Fibroblast of lung (primary cell): Measurements from ENCODE around the gene ZNF385A. TPM values are rescaled to one million over a fixed set of nuclear protein-coding genes. Genes with fewer than 3 reads are reported as not detected.

Source experiments
- DNase-seq, 2 donors: peaks; one replicate each; pipeline versions ENCODE4 v3.0.0 to v3.0.0-alpha.2; 2010; ENCODE audit warnings: low read depth in 2 of 2
- H2AFZ ChIP-seq: 2 replicates; pipeline ENCODE4 v1.5.1; 2012; ENCODE audit warnings: low read length, control low read depth, inconsistent platforms
- H3K27ac ChIP-seq: 2 replicates; pipeline ENCODE4 v1.5.1; 2011; ENCODE audit warnings: low read length, control low read depth; ENCODE audit not compliant: insufficient read depth
- H3K27me3 ChIP-seq: 2 replicates; pipeline ENCODE4 v1.5.1; 2011; ENCODE audit warnings: mild to moderate bottlenecking, low read length; ENCODE audit not compliant: control insufficient read depth, insufficient read depth
- H3K36me3 ChIP-seq: 2 replicates; pipeline ENCODE4 v1.5.1; 2011; ENCODE audit warnings: low read length; ENCODE audit not compliant: control insufficient read depth, insufficient read depth
- H3K4me1 ChIP-seq: 2 replicates; pipeline ENCODE4 v1.5.1; 2011; ENCODE audit warnings: low read length; ENCODE audit not compliant: control insufficient read depth, insufficient read depth; ENCODE audit errors: extremely low read depth
- H3K4me2 ChIP-seq: 2 replicates; pipeline ENCODE4 v1.5.1; 2011; ENCODE audit warnings: low read length, control low read depth; ENCODE audit not compliant: insufficient read depth; ENCODE audit errors: extremely low read depth
- H3K4me3 ChIP-seq, 4 experiments: fragments of 200-600 bp in 1 of 4; sonication (generic) in 1 of 4; replicated peaks in 1 of 4; 2 replicates each; pipeline ENCODE4 v1.5.1; 2011 to 2016; ENCODE audit warnings: low read length in 4 of 4, low read depth in 3 of 4, mild to moderate bottlenecking in 3 of 4, control low read depth in 2 of 4, inconsistent platforms in 1 of 4, mixed read lengths in 1 of 4; ENCODE audit not compliant: insufficient read depth in 1 of 4; ENCODE audit errors: control extremely low read depth in 1 of 4
- H3K79me2 ChIP-seq: 2 replicates; pipeline ENCODE4 v1.5.1; 2012; ENCODE audit warnings: mild to moderate bottlenecking, low read length, inconsistent platforms; ENCODE audit not compliant: control insufficient read depth, insufficient read depth
- H3K9ac ChIP-seq: 2 replicates; pipeline ENCODE4 v1.5.1; 2011; ENCODE audit warnings: mild to moderate bottlenecking, low read length, control low read depth; ENCODE audit not compliant: insufficient read depth
- H3K9me3 ChIP-seq: 2 replicates; pipeline ENCODE4 v1.5.1; 2012; ENCODE audit warnings: low read depth, low read length; ENCODE audit not compliant: control insufficient read depth, insufficient read depth
- H4K20me1 ChIP-seq: 2 replicates; pipeline ENCODE4 v1.5.1; 2011; ENCODE audit warnings: low read length; ENCODE audit not compliant: control insufficient read depth, insufficient read depth; ENCODE audit errors: extremely low read depth
- EZH2 ChIP-seq: IDR thresholded peaks from 2 replicates; pipeline ENCODE4 v1.5.1; 2012; ENCODE audit warnings: low read length, control low read depth, mild to moderate bottlenecking; ENCODE audit errors: missing control alignments
- polyA plus RNA-seq, 2 donors: library from polyadenylated mRNA; depleted of rRNA in 1 of 2; stranded (reverse) in 1 of 2; unstranded in 1 of 2; fragments of >200 nt; gene quantifications; 2 replicates each; pipeline ENCODE4 v1.2.1, GENCODE V29; 2011 to 2012; ENCODE audit warnings: missing spikeins in 1 of 2
- total RNA-seq: library from RNA; depleted of rRNA; stranded (reverse); fragments of >200 nt; gene quantifications from 2 replicates; pipeline ENCODE4 v1.2.1, GENCODE V29; 2014
- TF ChIP-seq, protein P1 (sequence below), 2 donors: IDR thresholded peaks in 1 of 2; conservative IDR thresholded peaks in 1 of 2; 1 replicate in 1 of 2; 2 replicates in 1 of 2; pipeline ENCODE4 v1.5.1; 2011 to 2012; ENCODE audit warnings: low read length in 2 of 2, control low read depth in 1 of 2, inconsistent platforms in 1 of 2, low read depth in 1 of 2, mild to moderate bottlenecking in 1 of 2

ZNF385A gene
- total and polyA plus RNA-seq, 2 donors (not counting 1 experiment from before 2014, with no cell fraction given), result 0.69 to 3.3 TPM

DNA sequence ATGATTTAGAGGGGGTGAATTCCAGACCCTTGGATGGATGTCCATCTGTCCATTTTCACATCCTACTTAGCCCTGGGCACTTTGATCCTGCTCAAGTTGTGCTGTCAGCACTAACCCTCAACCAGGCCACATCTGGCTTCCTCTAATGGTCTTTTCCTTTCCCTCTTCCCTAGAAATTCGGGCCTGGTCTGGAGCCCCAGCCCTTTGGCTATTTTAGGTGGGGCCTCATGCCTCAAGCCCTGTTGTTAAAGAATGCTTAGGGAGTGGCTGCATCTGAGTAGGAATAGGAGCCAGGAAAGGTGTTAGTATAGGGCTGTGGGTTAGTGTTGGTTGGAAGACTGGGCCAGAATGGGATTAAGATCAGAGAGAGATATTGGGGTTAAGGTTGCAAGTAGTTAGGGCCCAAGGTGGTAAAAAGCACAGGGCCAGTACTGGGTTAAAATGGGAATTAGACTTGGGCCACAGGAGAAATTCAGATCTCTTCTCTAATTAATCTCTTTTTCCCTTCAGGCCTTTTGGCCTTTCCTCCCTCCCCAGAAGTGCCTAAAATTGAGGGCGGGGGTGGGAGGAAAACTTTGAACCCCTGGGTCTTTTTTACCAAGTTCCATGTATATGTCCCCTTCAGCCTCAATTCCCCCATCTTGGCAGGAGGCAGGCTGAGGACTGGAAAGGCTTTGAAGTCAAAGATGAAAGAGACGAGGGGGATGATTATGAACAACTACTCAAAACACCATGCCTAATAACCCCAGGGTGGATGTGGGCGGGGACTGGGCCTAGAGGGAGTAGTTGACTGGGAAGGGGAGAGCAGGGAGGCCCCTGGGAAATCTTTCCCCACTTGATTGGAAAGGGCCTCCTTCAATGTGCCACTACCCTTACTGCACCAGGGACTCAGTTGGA, 4.0 kb upstream of the ZNF385A start:
- Histone ChIP-seq H3K4me3 (no peak overlapping the region), H3K4me2 (no peak overlapping the region), H3K4me1 (no peaks in the 10 kb centered on the region), H4K20me1 (no peaks in the 10 kb centered on the region), H3K9me3 (no peaks in the 10 kb centered on the region), H3K36me3 (no peaks in the 10 kb centered on the region), H3K79me2 (no peaks in the 10 kb centered on the region), H3K9ac (no peak overlapping the region), H2AFZ (no peak overlapping the region), H3K27me3 (no peaks in the 10 kb centered on the region), H3K27ac (no peak overlapping the region)
- TF ChIP-seq, protein P1, sequence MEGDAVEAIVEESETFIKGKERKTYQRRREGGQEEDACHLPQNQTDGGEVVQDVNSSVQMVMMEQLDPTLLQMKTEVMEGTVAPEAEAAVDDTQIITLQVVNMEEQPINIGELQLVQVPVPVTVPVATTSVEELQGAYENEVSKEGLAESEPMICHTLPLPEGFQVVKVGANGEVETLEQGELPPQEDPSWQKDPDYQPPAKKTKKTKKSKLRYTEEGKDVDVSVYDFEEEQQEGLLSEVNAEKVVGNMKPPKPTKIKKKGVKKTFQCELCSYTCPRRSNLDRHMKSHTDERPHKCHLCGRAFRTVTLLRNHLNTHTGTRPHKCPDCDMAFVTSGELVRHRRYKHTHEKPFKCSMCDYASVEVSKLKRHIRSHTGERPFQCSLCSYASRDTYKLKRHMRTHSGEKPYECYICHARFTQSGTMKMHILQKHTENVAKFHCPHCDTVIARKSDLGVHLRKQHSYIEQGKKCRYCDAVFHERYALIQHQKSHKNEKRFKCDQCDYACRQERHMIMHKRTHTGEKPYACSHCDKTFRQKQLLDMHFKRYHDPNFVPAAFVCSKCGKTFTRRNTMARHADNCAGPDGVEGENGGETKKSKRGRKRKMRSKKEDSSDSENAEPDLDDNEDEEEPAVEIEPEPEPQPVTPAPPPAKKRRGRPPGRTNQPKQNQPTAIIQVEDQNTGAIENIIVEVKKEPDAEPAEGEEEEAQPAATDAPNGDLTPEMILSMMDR (conservative IDR thresholded peaks at IDR 0.05 in 1 of 2, IDR thresholded peaks at IDR 0.05 in 1 of 2; ENCODE audit: low read depth in 1 of 2, low read length in 2 of 2), result no peak
- TF ChIP-seq EZH2, result no peak
- DNase-seq, result no peak

DNA sequence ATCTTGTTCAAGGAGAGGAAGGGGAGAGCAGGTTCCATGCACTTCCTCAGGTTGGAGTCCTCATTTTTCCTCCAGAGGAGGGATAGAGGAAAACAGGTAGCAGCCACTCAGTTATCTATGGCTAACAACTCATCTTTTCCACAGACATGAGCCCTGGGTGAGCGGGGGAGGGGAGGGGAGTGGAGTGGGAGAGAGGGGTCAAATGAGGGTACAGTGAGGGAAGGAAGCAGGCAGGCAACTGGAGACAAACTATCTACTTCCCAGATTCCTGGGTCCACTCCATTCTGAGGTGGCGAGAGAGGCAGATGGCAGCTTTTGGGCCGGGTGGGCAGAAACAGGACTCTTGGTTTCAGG, 2.6 kb upstream of the ZNF385A start:
- Histone ChIP-seq H3K4me2 (no peak overlapping the region), H3K4me3 (no peak overlapping the region), H3K27ac (no peak overlapping the region), H3K9ac (no peak overlapping the region), H3K36me3 (no peaks in the 10 kb centered on the region), H3K79me2 (no peaks in the 10 kb centered on the region), H3K27me3 (no peaks in the 10 kb centered on the region), H3K4me1 (peaks cover 5% of the 10 kb centered on the region), H2AFZ (no peak overlapping the region), H4K20me1 (no peaks in the 10 kb centered on the region), H3K9me3 (no peaks in the 10 kb centered on the region)
- DNase-seq, result no peak
- TF ChIP-seq EZH2, result no peak
- TF ChIP-seq, protein P1 (conservative IDR thresholded peaks at IDR 0.05 in 1 of 2, IDR thresholded peaks at IDR 0.05 in 1 of 2; ENCODE audit: low read depth in 1 of 2, low read length in 2 of 2), result no peak

DNA sequence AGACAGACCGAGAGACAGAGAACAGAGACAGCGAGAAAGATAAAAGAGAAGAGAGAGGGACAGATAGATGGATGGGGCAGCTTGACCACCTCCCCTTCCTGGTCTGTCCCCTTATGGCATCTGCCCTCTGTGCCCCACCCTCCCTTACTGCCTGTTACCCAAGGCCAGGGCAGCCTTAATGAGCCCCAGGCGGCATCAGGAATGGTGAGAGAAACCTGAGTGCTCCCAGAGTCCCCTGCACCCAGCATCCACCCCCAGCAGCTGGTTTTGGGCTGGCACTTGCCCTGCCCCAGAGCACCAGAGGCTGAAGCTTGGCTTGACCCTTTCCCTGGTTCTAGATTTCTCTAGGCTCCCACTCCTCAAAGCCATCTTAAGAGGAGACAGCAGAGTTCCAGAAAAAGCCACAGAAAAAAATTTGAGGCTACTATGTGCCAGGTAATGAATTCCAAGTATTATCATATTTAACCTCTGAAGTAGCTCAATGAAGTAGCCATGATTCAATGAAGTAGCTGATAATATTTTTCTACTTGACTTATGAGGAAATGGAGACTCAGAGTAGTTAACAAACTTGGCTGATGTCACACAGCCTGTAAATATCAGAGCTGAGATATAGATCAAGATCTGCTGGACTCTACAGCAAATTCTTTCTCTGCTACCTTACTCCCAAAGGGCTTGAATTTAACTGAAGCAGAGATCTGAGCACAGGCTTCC, 2.0 kb upstream of the ZNF385A start:
- no peak overlapping the region for H3K9ac ChIP-seq
- no peaks in the 10 kb centered on the region for H3K9me3 ChIP-seq
- no peak for TF ChIP-seq EZH2
- TF ChIP-seq, protein P1 (conservative IDR thresholded peaks at IDR 0.05 in 1 of 2, IDR thresholded peaks at IDR 0.05 in 1 of 2; ENCODE audit: low read depth in 1 of 2, low read length in 2 of 2), result no peak
- peaks cover 5% of the 10 kb centered on the region for H3K4me1 ChIP-seq
- no peak for DNase-seq
- H4K20me1 ChIP-seq, result no peaks in the 10 kb centered on the region
- H3K27ac ChIP-seq, result no peak overlapping the region
- no peak overlapping the region for H2AFZ ChIP-seq
- no peaks in the 10 kb centered on the region for H3K79me2 ChIP-seq
- no peak overlapping the region for H3K4me2 ChIP-seq
- no peaks in the 10 kb centered on the region for H3K36me3 ChIP-seq
- H3K4me3 ChIP-seq, result no peak overlapping the region
- no peaks in the 10 kb centered on the region for H3K27me3 ChIP-seq
